ENCODE data around the gene NFKBIZ.

NFKBIZ gene

GRCh38 chr3:101835676-101836075, 13.6 kb upstream of the NFKBIZ start:
- no peak overlapping the region for H3K4me3 ChIP-seq (ENCODE audit: low read depth, low read length)
- TF ChIP-seq MAX (IDR thresholded peaks at IDR 0.05; ENCODE audit: low read depth, low read length) (no peak), POLR2A (IDR thresholded peaks at IDR 0.05; ENCODE audit: extremely low read depth, insufficient read length) (no peak), MYC (IDR thresholded peaks at IDR 0.05; ENCODE audit: low read depth, low read length) (no peak), CTCF (IDR thresholded peaks at IDR 0.05; ENCODE audit: low read depth, low read length) (no peak)
- DNase-seq (ENCODE audit: low read depth), result no peak

- no peak overlapping the region for H3K4me3 ChIP-seq (ENCODE audit: low read depth, low read length)
- no peak for DNase-seq (ENCODE audit: low read depth)
- TF ChIP-seq MAX (IDR thresholded peaks at IDR 0.05; ENCODE audit: low read depth, low read length) (no peak), MYC (IDR thresholded peaks at IDR 0.05; ENCODE audit: low read depth, low read length) (no peak), POLR2A (IDR thresholded peaks at IDR 0.05; ENCODE audit: extremely low read depth, insufficient read length) (no peak), CTCF (IDR thresholded peaks at IDR 0.05; ENCODE audit: low read depth, low read length) (no peak)
Measured at GRCh38 chr3:101836160-101836559, 13.2 kb upstream of the NFKBIZ start.

GRCh38 chr3:101836652-101837598, 12.4 kb upstream of the NFKBIZ start:
- TF ChIP-seq POLR2A (IDR thresholded peaks at IDR 0.05; ENCODE audit: extremely low read depth, insufficient read length) (no peak), CTCF (IDR thresholded peaks at IDR 0.05; ENCODE audit: low read depth, low read length) (no peak), MYC (IDR thresholded peaks at IDR 0.05; ENCODE audit: low read depth, low read length) (no peak), MAX (IDR thresholded peaks at IDR 0.05; ENCODE audit: low read depth, low read length) (no peak)
- no peak overlapping the region for H3K4me3 ChIP-seq (ENCODE audit: low read depth, low read length)
- peak; percentile 42 for DNase-seq (ENCODE audit: low read depth)

- H3K4me3 ChIP-seq (ENCODE audit: low read depth, low read length), result no peak overlapping the region
- TF ChIP-seq CTCF (IDR thresholded peaks at IDR 0.05; ENCODE audit: low read depth, low read length) (no peak), POLR2A (IDR thresholded peaks at IDR 0.05; ENCODE audit: extremely low read depth, insufficient read length) (no peak), MYC (IDR thresholded peaks at IDR 0.05; ENCODE audit: low read depth, low read length) (no peak), MAX (IDR thresholded peaks at IDR 0.05; ENCODE audit: low read depth, low read length) (no peak)
- no peak for DNase-seq (ENCODE audit: low read depth)
Measured at GRCh38 chr3:101838691-101839090, 10.6 kb upstream of the NFKBIZ start.

- TF ChIP-seq MAX (IDR thresholded peaks at IDR 0.05; ENCODE audit: low read depth, low read length), result no peak
- no peak for TF ChIP-seq MYC (IDR thresholded peaks at IDR 0.05; ENCODE audit: low read depth, low read length)
- TF ChIP-seq POLR2A (IDR thresholded peaks at IDR 0.05; ENCODE audit: extremely low read depth, insufficient read length), result no peak
- TF ChIP-seq CTCF (IDR thresholded peaks at IDR 0.05; ENCODE audit: low read depth, low read length), result no peak
- DNase-seq (ENCODE audit: low read depth), result no peak
- no peak overlapping the region for H3K4me3 ChIP-seq (ENCODE audit: low read depth, low read length)
Measured at GRCh38 chr3:101840066-101840465, 9.2 kb upstream of the NFKBIZ start.
